ENCODE data around the gene NXPH4. TPM values are rescaled to one million over a fixed set of nuclear protein-coding genes. Genes with fewer than 3 reads are reported as not detected.

Gene NXPH4
- total RNA-seq, 6 experiments from 2014 or later = 0.87 to 1.5 (median 1.2) TPM; not detected in 3

DNA sequence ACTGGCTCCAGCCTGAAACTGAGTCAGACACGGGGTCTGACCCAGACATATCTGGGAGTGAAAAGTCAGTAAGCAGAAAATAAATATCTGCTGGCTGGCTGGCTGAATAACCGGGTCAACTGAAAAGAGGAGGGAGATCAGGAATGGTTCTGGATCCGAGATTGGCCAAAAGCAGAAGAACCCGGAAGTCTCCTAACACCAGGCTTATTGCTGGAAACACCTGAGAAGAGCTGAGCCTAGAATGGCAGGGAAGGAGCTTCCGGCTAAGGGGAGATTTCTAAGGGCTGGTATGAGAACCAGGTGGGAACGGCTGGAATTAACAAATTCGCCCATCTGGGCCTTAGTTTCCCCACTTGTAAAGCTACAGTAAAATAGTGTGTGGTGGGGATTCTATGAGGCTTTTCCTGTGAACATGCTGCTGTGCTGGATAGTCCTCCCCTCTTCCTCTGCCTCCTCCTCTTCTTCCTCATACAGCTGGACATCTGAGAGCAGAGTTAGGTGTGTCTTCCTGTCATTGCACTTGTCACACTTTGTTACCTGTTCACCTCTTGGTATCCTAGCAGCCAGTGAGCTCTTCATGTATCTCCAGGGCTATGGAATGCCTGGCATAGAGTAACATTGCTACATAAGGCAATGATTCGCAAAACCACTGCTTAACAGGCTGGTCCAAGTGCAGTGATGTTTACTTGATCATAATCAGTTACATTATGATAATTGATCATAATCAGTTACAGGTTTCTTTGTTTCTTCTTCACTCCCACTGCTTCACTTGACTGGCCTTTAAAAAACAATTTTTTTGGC is 10.9 kb downstream of the NXPH4 start:
- Histone ChIP-seq H3K36me3 (peaks cover 0 to 9% (median 4%) of the 10 kb centered on the region in 4 donors), H3K4me1 (peaks cover 0 to 28% (median 10%) of the 10 kb centered on the region in 4 donors), H3K27ac (no peak overlapping the region), H3K4me3 (no peak overlapping the region), H3K27me3 (peaks cover 0 to 18% of the 10 kb centered on the region in 2 donors), H3K9me3 (no peaks in the 10 kb centered on the region)
- 56% methylated on average over 5 of the region's 8 CpGs for WGBS (ENCODE audit: insufficient coverage, low coverage, low lambda C conversion rate, missing lambda C conversion rate)
- DNase-seq = no peak
- intact Hi-C loops (cut with DNase I) = no loop called here
- no peak for TF ChIP-seq POLR2A (IDR thresholded peaks at IDR 0.05)
- TF ChIP-seq, protein P1, sequence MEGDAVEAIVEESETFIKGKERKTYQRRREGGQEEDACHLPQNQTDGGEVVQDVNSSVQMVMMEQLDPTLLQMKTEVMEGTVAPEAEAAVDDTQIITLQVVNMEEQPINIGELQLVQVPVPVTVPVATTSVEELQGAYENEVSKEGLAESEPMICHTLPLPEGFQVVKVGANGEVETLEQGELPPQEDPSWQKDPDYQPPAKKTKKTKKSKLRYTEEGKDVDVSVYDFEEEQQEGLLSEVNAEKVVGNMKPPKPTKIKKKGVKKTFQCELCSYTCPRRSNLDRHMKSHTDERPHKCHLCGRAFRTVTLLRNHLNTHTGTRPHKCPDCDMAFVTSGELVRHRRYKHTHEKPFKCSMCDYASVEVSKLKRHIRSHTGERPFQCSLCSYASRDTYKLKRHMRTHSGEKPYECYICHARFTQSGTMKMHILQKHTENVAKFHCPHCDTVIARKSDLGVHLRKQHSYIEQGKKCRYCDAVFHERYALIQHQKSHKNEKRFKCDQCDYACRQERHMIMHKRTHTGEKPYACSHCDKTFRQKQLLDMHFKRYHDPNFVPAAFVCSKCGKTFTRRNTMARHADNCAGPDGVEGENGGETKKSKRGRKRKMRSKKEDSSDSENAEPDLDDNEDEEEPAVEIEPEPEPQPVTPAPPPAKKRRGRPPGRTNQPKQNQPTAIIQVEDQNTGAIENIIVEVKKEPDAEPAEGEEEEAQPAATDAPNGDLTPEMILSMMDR (IDR thresholded peaks at IDR 0.05) = no peak
- no peak for ATAC-seq

DNA sequence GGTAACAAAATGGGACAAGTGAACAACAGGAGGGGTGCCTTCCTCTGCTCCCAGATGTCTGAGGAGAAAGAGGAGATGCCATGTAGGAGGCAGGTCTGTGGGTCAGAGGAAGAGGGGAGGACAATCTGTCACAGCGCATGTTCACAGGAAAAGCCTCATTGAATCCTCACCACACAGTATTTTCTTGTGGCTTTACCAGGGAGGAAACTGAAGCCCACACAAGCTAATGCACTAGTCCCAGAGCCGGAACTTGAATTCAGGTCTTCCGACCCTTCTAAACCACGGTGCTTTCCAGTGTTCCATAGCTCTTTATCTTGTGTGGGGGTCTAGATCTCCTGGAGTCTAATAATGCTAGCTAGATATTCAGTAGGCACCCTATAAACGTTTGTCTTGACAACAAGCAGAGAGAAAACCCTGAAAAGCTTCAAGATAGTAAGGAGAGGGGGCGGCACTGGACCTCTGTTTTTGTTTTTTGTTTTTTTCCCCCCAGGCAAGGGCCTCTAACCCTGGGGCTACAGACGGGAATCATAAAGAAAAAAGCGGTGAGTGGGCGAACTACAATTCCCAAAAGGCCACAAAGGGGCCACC is 12.5 kb downstream of the NXPH4 start:
- no peak for ATAC-seq
- under 1% methylated on average over 9 of the region's 9 CpGs for WGBS (ENCODE audit: insufficient coverage, low coverage, low lambda C conversion rate, missing lambda C conversion rate)
- peak overlapping the region; percentile 58 to 63 (median 60) for H3K4me3 ChIP-seq
- no peaks in the 10 kb centered on the region for H3K9me3 ChIP-seq
- H3K27me3 ChIP-seq = peaks cover 0 to 12% of the 10 kb centered on the region in 2 donors
- no peak for DNase-seq
- intact Hi-C loops (cut with DNase I) = no loop called here
- H3K36me3 ChIP-seq = peaks cover 0 to 25% (median 12%) of the 10 kb centered on the region in 4 donors
- peaks cover 0 to 42% (median 18%) of the 10 kb centered on the region in 4 donors for H3K4me1 ChIP-seq
- TF ChIP-seq POLR2A (IDR thresholded peaks at IDR 0.05) = no peak
- TF ChIP-seq, protein P1 (IDR thresholded peaks at IDR 0.05) = no peak
- peak overlapping the region; percentile 89 to 91 (median 91) for H3K27ac ChIP-seq

DNA sequence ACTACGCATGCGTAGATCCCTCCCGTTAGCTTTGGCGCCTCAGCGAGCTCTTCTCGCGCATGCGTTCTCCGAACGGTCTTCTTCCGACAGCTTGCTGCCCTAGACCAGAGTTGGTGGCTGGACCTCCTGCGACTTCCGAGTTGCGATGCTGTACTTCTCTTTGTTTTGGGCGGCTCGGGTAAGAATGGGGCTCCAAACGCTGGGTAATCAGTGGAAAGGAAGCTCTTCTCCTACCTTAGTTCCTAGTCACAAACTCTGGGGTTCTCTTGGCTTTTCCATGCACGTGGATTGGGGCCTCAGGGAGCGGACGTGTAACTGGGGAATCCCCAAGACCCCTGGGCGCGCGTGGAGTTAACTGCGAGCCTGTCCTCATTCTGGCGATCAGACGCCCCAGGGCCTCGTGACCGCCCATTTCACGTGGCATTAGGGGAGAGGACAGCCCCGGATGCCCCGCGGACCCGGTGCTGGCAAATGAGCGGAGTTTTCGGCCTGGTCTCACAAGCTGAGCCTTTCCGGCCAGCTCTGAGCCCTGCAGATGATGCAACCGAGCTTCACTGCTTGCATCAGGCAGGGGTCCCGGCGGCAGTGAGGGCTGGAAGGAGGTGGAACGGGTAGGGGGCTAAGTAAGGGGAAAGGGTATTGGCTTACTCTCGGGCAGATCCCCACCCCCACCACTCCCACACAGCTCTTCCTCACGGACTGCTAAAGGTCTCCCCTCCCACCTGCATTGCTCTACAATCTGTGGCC is 13.2 kb downstream of the NXPH4 start, which contains the start of gene SHMT2:
TSS of gene SHMT2 (plus strand) at position 78 of the 747 bp plus-strand sequence. CDS start at position 146, 68 bp downstream.
- H3K36me3 ChIP-seq = peaks cover 0 to 31% (median 15%) of the 10 kb centered on the region in 4 donors
- intact Hi-C loops (cut with DNase I) = no loop called here
- TF ChIP-seq POLR2A (IDR thresholded peaks at IDR 0.05) = peak; percentile 87
- TF ChIP-seq, protein P1 (IDR thresholded peaks at IDR 0.05) = no peak
- H3K4me1 ChIP-seq = peaks cover 0 to 49% (median 21%) of the 10 kb centered on the region in 4 donors
- ATAC-seq = peak; percentile 63 to 79 (median 72)
- DNase-seq = peak; percentile 95 to 96 (median 95)
- H3K27me3 ChIP-seq = peaks cover 0 to 12% of the 10 kb centered on the region in 2 donors
- under 1% methylated on average over 31 of the region's 42 CpGs for WGBS (ENCODE audit: insufficient coverage, low coverage, low lambda C conversion rate, missing lambda C conversion rate)
- peak within 1 kb of the TSS; percentile 89 to 91 (median 91) for H3K27ac ChIP-seq
- peak within 1 kb of the TSS; percentile 58 to 63 (median 60) for H3K4me3 ChIP-seq
- no peaks in the 10 kb centered on the region for H3K9me3 ChIP-seq

DNA sequence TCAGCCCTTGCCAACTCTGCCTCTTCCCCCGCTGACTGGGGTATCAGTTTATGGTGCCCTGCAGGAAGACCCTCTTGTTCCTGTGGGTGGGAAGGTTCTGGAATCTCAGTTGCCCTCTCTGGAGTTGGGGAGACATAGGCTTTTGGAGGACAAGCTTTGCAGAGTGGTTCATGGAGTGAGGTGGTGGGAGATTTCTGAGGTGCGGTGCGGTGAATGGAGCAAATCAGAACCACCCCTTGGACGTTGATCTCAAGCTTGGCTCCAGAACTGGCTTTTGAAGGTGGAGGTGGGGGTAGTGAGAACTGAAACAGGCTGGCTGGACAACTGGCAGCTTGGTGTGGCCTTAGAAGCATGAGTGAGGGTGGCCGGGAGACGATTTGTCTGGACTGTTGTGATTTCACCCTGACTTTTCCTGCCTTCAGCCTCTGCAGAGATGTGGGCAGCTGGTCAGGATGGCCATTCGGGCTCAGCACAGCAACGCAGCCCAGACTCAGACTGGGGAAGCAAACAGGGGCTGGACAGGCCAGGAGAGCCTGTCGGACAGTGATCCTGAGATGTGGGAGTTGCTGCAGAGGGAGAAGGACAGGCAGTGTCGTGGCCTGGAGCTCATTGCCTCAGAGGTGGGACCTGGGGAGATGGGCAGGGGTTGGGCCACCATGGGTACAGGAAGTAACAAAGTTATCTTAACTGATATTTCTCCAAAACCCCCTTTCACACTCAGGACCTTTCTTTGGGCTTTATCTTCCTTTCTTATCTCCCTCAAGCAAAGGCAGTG is 14.0 kb downstream of the NXPH4 start:
- peak; percentile 3 to 69 (median 60) for ATAC-seq

More for the DNA sequence above, 14.0 kb downstream of the NXPH4 start:
- Histone ChIP-seq H3K4me3 (peak overlapping the region; percentile 58 to 63 (median 60)), H3K9me3 (no peaks in the 10 kb centered on the region), H3K4me1 (peaks cover 0 to 54% (median 23%) of the 10 kb centered on the region in 4 donors), H3K27ac (peak overlapping the region; percentile 89 to 91 (median 91)), H3K27me3 (peaks cover 0 to 4% of the 10 kb centered on the region in 2 donors), H3K36me3 (peaks cover 0 to 31% (median 15%) of the 10 kb centered on the region in 4 donors)
- peak in 1 of 3 donors; percentile 87 for DNase-seq
- intact Hi-C loops (cut with DNase I) = no loop called here
- no peak for TF ChIP-seq POLR2A (IDR thresholded peaks at IDR 0.05)
- TF ChIP-seq, protein P1 (IDR thresholded peaks at IDR 0.05) = no peak
- 15% methylated on average over 6 of the region's 10 CpGs for WGBS (ENCODE audit: insufficient coverage, low coverage, low lambda C conversion rate, missing lambda C conversion rate)

Measured in right lobe of liver (tissue), 6 donors.